CD4-positive, alpha-beta T cell treated with Interleukin-4 for 1 hour (primary cell): ENCODE results near the gene FAM200A.
A peak's percentile ranks its signal among the peaks of the same experiment; 100 is the strongest.
"Not testable (repeated sequence)": the region's sequence is repeated elsewhere in the genome, so short reads cannot be mapped to it uniquely, and the experiment has no call there.

ENCODE experiments used
- DNase-seq, 2 donors: peaks; one replicate each; pipeline ENCODE4 v3.0.0-alpha.2; 2020 to 2022

The FAM200A gene

DNA sequence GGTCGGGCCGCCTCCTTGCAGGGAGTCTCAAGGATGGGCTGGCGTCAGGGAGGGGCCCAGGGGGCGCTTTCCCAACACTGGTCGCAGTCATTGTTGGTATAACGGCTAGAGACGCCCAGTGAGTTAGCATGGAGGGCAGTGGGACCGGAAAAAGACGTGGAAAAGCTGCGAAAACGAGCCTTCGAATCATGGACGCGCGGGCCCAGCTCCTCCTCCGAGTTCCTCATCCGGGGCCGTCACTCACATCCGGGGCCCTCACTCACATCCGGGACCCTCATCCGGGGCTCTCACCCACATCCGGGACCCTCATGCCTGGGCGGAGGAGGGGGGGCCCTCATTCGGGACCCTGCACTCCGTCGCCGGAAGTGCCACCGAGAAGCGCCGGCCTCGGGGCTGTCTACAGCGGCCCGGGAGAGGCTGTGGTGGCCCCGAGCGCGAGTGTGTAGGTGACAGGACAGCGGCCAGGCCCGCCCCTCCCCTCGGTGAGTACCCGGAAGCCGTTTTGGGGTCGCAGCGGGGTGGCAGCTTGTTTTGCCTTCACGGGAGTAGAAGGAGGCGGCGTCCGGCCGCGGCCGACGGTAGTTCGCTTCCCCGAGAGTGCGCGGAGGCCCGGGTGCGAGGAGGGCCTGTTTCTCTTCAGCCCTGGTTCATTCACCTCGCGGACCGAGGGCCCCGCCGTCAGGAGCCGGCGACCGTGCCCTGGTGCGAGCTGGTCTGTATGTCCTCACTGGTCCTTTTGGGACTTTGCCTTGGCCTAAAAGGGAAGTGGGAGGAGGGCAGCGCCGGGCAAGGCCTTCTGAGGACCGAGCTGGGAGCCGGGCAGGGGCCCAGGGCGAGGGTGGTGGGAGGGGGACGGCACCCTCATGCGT lies 6.6 kb upstream of the FAM200A start, which contains the start of gene ZNF655:
Gene ZNF655 (plus strand): TSS at position 337 of the 869 bp plus-strand sequence. CDS start 1,918 bp downstream, outside the sequence.
- DNase-seq, result peak; percentile 93 to 95

DNA sequence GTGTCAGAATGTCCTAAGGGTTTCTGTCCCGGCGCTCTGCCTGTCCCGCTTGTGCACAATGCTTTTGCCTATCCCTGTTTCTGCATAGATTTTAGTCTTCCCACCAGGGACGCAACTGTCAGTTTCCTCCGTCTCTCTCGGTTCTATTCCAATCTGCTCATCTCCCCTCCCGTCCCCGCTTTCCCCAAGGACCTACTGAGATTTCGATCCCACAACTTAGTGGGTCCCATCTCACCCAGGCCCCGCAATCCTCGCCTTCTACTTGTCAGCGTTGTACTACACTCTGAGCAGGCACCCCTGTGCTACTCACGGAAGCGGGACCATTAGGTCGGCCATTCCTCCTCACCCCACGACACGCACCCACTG lies 6.0 kb upstream of the FAM200A start:
- DNase-seq, result no peak

GRCh38 chr7:99557196-99557607 lies 5.3 kb upstream of the FAM200A start:
- DNase-seq, result no peak

DNA sequence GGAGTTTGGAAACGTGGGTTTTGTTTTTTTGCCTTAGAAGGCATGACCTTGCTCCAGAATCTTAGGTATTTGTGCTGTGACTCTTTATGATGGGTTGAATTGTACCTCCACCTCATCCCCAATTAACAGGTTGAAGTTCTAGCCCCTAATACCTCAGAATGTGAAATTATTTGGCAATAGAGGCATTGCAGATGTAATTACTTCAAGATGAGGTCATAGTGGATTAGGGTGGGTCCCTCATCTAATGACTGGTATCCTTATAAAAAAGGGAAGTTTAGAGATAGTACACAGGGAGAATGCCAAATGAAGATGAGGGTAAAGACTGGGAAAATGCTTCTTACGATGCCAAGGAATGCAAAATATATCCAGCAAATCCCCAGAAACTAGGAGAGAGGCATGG lies 3.0 kb upstream of the FAM200A start:
- no peak for DNase-seq

DNA sequence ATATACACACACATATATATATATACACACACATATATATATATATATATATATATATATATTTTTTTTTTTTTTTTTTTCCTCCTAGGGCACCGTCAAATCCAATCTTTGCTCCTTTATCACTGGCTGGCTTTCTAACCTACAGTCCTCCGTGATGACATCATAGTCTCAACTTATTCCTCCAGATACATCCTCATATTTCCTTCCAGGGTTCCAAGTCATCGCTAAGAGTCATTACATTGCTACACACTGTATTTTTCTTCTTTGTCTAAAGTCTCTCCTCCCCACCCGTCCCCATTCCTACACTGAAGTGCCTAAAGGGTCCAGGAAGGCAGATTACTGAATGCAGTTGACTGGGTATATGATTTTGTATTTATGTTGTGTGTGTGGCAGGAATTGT lies 1.1 kb upstream of the FAM200A start:
- DNase-seq, result no peak

DNA sequence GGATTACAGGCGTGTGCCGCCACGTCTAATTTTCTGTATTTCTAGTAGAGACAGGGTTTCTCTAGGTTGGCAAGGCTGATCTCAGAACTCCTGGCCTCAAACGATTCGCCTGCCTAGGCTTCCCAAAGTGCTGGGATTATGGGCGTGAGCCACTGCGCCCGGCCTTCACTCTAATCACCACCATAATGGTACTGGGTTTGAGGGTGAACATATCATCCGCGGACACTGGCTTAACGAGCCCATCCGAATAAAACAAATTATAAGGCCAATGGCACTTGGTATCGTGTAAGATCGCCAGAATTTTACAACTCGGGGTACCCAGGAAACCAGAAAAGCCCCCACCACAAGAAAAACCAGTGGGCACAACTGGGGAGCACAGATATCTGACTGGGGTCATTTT lies 580 bp downstream of the FAM200A start:
- no peak for DNase-seq

DNA sequence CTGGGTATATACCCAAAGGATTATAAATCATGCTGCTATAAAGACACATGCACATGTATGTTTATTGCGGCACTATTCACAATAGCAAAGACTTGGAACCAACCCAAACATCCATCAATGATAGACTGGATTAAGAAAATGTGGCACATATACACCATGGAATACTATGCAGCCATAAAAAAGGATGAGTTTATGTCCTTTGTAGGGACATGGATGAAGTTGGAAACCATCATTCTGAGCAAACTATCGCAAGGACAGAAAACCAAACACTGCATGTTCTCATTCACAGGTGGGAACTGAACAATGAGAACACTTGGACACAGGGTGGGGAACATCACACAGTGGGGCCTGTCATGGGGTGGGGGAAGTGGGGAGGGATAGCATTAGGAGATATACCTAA lies 2.4 kb downstream of the FAM200A start:
- not testable (repeated sequence) for DNase-seq

DNA sequence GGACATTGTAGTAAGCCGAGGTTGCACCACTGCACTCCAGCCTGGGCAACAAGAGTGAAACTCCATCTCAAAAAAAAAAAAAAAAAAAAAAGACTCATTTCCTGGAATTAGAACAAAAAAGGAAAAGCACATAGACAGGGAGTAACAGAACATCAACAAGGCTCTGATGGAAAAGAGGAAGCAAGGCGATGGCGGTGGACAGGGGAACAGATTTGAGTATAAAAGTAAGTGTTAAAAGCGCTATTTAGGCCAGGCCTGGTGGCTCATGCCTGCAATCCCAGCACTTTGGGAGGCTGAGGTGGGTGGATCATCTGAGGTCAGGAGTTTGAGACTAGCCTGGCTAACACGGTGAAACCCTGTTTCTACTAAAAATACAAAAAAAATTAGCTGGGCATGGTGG lies 6.6 kb downstream of the FAM200A start:
- DNase-seq, result not testable (repeated sequence)

DNA sequence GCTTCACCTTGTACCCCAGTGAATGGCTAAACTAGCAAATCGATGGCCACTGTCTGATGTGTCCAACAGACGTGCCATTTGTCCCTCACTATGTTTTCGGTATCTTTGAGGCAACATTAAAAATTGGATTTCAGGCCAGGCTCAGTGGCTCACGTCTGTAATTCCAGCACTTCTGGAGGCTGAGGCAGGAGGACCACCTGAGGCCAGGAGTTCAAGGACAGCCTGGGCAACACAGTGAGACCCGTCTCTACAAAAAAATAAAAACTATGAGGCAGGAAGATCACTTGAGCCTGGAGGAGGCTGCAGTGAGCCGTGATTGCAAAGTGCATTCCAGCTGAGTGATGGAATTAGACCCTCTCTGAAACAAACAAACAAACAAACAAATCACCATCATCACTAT lies 8.0 kb downstream of the FAM200A start:
- no peak for DNase-seq

DNA sequence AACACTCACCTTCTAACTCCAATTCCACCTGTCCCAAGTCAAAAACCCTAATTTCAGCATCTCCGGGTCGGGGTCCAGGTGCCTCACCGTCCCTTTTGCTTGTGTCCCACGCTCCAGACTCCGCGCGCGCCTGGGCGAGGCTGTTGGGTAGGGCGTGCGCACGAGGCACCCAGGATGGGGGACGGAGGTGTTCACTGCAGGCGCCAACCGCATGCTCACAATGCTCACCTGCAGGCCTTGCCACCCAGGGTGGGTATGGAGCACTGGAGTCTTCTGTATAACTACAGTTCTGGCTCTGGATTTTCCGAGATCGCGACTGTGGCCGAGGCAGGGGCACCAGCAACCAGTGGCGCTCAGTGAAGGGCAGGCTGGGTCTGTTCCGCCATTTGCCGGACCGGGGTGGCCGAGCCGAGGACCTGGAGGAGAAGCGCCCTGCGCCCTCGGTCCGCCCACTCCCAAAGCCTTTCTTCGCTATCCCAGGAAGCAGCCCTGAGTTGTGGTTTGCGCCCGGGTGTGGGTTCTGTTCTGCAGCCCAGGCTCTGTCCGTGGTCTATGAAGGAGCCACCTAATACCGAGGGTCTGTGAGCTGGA lies 8.7 kb downstream of the FAM200A start:
- no peak for DNase-seq

DNA sequence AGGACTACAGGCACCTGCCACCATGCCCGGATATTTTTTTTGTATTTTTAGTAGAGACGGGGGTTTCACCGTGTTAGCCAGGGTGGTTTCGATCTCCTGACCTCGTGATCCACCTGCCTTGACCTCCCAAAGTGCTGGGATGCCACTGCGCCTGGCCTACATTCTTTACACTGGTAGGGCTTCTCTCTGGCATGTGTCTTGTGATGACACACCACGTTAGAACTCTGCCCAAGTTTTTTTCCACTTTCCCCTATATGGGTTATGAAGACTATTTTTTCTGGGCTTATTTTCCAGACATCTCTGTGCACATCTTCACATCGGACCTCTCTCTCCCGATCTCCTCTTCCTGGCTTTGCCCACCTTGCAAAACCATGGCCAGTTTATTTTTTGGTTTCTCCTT lies 10.7 kb downstream of the FAM200A start:
- DNase-seq, result no peak

- DNase-seq, result no peak
Observed at GRCh38 chr7:99540542-99540941, 11.4 kb downstream of the FAM200A start.

DNA sequence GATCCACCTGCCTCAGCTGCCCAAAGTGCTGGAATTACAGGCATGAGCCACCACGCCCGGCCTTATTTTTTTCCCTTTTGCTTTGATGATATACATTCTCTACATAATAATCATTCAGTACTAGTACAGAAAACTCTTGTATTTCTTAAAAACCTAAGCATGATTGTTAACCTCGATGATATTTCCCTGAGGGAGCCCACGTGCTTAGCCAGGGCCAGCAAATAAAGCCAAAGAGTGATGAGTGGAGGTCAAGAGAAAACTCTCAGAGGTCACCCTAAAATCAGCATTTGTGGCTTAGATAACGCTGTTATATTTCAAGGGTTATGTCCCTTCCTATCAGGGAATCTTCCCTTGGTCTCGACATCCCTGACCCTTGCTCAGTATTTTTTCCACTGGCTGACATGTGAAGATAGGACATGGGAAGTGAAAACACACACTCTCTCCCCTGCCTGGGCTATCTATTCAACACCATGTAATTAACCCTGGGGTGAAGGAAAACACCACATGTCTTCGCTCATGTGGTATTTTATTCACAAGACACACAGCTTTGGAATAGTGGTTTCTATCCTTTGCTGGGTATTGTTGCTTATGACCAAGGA lies 12.6 kb downstream of the FAM200A start:
- no peak for DNase-seq

DNA sequence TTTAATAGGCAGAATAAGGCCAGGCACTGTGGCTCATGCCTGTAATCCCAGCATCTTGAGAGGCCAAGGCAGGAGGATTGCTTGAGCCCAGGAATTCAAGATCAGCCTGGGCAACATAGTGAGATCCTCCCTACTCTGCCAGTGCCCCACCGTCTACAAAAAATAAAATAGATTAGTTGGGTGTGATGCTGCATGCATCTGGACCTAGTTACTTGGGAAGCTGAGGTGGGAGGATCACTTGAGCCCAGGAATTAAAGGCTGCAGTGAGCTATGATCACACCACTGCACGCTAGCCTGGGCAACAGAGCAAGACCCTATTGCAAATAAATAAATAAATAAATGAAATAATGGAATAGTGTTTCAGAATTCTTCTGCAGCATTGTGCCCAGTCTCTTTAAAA lies 16.2 kb downstream of the FAM200A start:
- no peak for DNase-seq

- no peak for DNase-seq
Observed at GRCh38 chr7:99531354-99531765, 20.6 kb downstream of the FAM200A start.

GRCh38 chr7:99525713-99526440 lies 26.0 kb downstream of the FAM200A start:
- DNase-seq, result peak in 1 of 2 donors; percentile 17

- DNase-seq, result no peak
Observed at GRCh38 chr7:99521399-99521798, 30.5 kb downstream of the FAM200A start.

- DNase-seq, result no peak
Observed at GRCh38 chr7:99514050-99514449, 37.9 kb downstream of the FAM200A start.

GRCh38 chr7:99505324-99505662 lies 46.6 kb downstream of the FAM200A start:
- no peak for DNase-seq

DNA sequence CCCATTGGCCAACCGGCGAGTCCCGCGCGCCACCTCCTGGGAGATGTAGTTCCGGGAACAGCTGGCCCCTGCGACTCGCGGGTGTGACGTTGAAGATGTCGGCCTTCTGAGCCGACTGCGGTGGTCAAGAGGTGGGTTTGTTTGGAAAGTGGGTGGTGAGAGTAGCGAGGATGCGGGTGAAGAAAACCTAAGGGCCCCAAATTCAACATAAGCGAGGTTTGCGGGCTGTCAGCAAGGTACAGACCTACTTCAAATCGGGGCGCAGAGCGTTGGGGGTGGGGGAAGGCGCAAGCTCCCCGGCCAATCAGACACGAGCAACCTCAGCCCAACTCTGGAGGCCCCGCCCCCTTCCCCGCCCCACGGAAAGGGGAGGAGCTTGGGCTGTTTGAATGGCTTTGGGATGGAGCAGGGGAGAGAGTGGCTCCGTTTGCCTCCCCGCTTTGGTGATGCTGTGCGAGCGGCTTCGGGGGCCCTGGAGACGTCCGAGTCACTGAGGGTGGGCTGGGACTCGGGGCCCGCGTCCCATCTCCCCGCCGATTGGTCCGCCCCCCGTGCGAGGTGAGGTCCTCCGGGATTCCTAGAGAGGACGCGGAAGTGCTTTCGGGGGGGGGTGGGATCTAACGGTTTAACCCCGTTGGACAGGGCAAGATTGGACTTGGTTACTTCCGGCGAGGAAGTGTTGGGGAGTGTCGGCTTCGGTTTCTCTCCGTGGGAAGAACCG lies 47.2 kb downstream of the FAM200A start, which contains the start of gene ZKSCAN5:
Gene ZKSCAN5 (plus strand): TSS at position 60 of the 721 bp plus-strand sequence. CDS start 1,383 bp downstream, outside the sequence.
- peak; percentile 96 to 97 for DNase-seq

DNA sequence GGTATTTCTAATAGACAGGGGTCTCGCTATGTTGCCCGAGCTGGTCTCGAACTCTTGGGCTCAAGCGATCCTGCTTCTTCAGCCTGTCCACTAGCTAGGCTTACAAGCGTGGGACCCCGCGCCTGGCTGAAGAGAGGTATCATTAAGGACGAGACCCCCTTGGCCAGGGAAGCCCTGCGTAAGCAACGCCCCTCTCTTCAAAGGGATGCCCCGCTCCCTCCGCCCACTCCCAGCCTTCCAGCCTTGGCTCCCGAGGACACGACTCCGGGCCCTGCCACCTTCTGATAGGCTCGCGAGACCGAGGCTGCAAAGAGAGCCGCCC lies 47.7 kb downstream of the FAM200A start:
- no peak for DNase-seq

DNA sequence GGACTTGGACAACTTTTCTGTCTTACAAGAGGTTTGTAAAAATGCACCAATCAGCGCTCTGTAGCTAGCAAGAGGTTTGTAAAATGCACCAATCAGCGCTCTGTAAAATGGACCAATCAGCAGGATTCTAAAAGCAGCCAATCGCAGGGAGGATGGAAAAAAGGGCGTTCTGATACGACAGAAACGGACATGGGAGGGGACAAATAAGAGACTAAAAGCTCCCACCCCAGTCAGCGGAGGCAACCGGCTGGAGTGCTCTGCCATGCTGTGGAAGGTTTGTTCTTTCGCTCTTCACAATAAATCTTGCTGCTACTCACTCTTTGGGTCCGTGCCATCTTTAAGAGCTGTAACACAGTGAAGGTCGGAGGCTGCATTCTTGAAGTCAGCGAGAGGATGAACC lies 50.7 kb downstream of the FAM200A start:
- peak in 1 of 2 donors; percentile 15 for DNase-seq

GRCh38 chr7:99500637-99501009 lies 51.3 kb downstream of the FAM200A start:
- DNase-seq, result no peak
